Measurements from ENCODE around the gene GRAMD1A. TPM values are rescaled to one million over a fixed set of nuclear protein-coding genes. Genes with fewer than 3 reads are reported as not detected.
A peak's percentile ranks its signal among the peaks of the same experiment; 100 is the strongest.

Gene GRAMD1A
- polyA plus RNA-seq, 1 of the 3 experiments (the other 2 are of a cell fraction), result 81.9 TPM

- Histone ChIP-seq H3K4me2 (no peak overlapping the region), H3K4me1 (ENCODE audit: control insufficient read depth in 1 of 2, insufficient read depth in 2 of 2, low read depth in 1 of 2, low read length in 1 of 2) (peaks cover 0 to 14% of the 10 kb centered on the region in 2 experiments; a peak in 1 of 4 replicates), H3K9me2 (no peaks in the 10 kb centered on the region), H3K27ac (ENCODE audit: low read depth in 2 of 2, low read length in 1 of 2) (no peak overlapping the region), H3K36me3 (replicated peaks in 1 of 2; ENCODE audit: control insufficient read depth in 1 of 2, insufficient read depth in 2 of 2, low read length in 1 of 2) (no peaks in the 10 kb centered on the region), H3K9ac (no peak overlapping the region), H3F3A (replicated peaks; ENCODE audit: insufficient read depth) (no peaks in the 10 kb centered on the region), H3K79me2 (ENCODE audit: insufficient read depth) (no peaks in the 10 kb centered on the region), H3K27me3 (ENCODE audit: insufficient read depth) (no peaks in the 10 kb centered on the region), H2AFZ (ENCODE audit: low read depth) (no peak overlapping the region), H3K9me3 (no peaks in the 10 kb centered on the region), H4K20me1 (ENCODE audit: insufficient read depth) (no peaks in the 10 kb centered on the region), H3K4me3 (ENCODE audit: low read depth in 2 of 2, low read length in 1 of 2) (no peak overlapping the region)
- peak; percentile 42 for DNase-seq
- TF ChIP-seq GABPA (IDR thresholded peaks at IDR 0.05; ENCODE audit: low read depth) (no peak), RAD21 (IDR thresholded peaks at IDR 0.05; ENCODE audit: low read length) (no peak), NFIC (IDR thresholded peaks at IDR 0.05; ENCODE audit: borderline replicate concordance) (no peak), MAX (IDR thresholded peaks at IDR 0.05; ENCODE audit: low read depth) (no peak), FOXM1 (IDR thresholded peaks at IDR 0.05; ENCODE audit: low read depth) (no peak), POLR2AphosphoS5 (IDR thresholded peaks at IDR 0.05; ENCODE audit: low read depth, low read length) (no peak), TCF12 (IDR thresholded peaks at IDR 0.05) (no peak), RXRA (IDR thresholded peaks at IDR 0.05; ENCODE audit: borderline replicate concordance, low read depth) (no peak), FOSL2 (IDR thresholded peaks at IDR 0.05; ENCODE audit: borderline replicate concordance, low read depth) (no peak), TAF1 (IDR thresholded peaks at IDR 0.05; ENCODE audit: borderline replicate concordance, low read depth, low read length) (no peak), NRF1 (IDR thresholded peaks at IDR 0.05; ENCODE audit: low read depth, low read length) (no peak), RCOR1 (IDR thresholded peaks at IDR 0.05; ENCODE audit: low read length) (no peak)
- ChIA-PET CTCF (interaction anchor here (1.0 to 2.5 kb wide), 5 partner anchors 9 to 199 kb away, joined by 3 to 9 read pairs (median 3); no protein-coding TSS in a partner anchor), POLR2A (interaction anchor here (0.6 kb wide), 1 partner anchor 843 kb away, joined by 3 read pairs; no protein-coding TSS in a partner anchor)
- WGBS (ENCODE audit: low lambda C conversion rate), result 87% methylated on average over 13 of the region's 13 CpGs
Observed at GRCh38 chr19:35037716-35038622, 37.8 kb downstream of the GRAMD1A start.

- H3K9me2 ChIP-seq, result no peaks in the 10 kb centered on the region
- no peaks in the 10 kb centered on the region for H3F3A ChIP-seq (replicated peaks; ENCODE audit: insufficient read depth)
- H3K9ac ChIP-seq, result no peak overlapping the region
- WGBS (ENCODE audit: low lambda C conversion rate), result 80% methylated on average over 15 of the region's 17 CpGs
- ChIA-PET CTCF (interaction anchor here (1.0 to 2.5 kb wide), 4 partner anchors 8 to 200 kb away, joined by 3 to 9 read pairs (median 5); no protein-coding TSS in a partner anchor), POLR2A (interaction anchor here (0.6 kb wide), 1 partner anchor 842 kb away, joined by 3 read pairs; no protein-coding TSS in a partner anchor)
- H3K4me2 ChIP-seq, result no peak overlapping the region
- H3K4me3 ChIP-seq (ENCODE audit: low read depth in 2 of 2, low read length in 1 of 2), result no peak overlapping the region
- H2AFZ ChIP-seq (ENCODE audit: low read depth), result no peak overlapping the region
- H3K27ac ChIP-seq (ENCODE audit: low read depth in 2 of 2, low read length in 1 of 2), result no peak overlapping the region
- H3K36me3 ChIP-seq (replicated peaks in 1 of 2; ENCODE audit: control insufficient read depth in 1 of 2, insufficient read depth in 2 of 2, low read length in 1 of 2), result no peaks in the 10 kb centered on the region
- H3K4me1 ChIP-seq (ENCODE audit: control insufficient read depth in 1 of 2, insufficient read depth in 2 of 2, low read depth in 1 of 2, low read length in 1 of 2), result peaks cover 0 to 5% of the 10 kb centered on the region in 2 experiments; a peak in 1 of 4 replicates
- no peaks in the 10 kb centered on the region for H3K9me3 ChIP-seq
- no peaks in the 10 kb centered on the region for H4K20me1 ChIP-seq (ENCODE audit: insufficient read depth)
- peak; percentile 44 for DNase-seq
- H3K79me2 ChIP-seq (ENCODE audit: insufficient read depth), result no peaks in the 10 kb centered on the region
- TF ChIP-seq ELF1 (IDR thresholded peaks at IDR 0.05), result no peak
- no peak for TF ChIP-seq RXRA (IDR thresholded peaks at IDR 0.05; ENCODE audit: borderline replicate concordance, low read depth)
- no peak for TF ChIP-seq NRF1 (IDR thresholded peaks at IDR 0.05; ENCODE audit: low read depth, low read length)
- TF ChIP-seq TCF12 (IDR thresholded peaks at IDR 0.05), result no peak
- TF ChIP-seq RCOR1 (IDR thresholded peaks at IDR 0.05; ENCODE audit: low read length), result no peak
- TF ChIP-seq MEF2A (IDR thresholded peaks at IDR 0.05; ENCODE audit: borderline replicate concordance, low read depth), result no peak
- TF ChIP-seq REST (IDR thresholded peaks at IDR 0.05; ENCODE audit: low read depth, low read length), result no peak
- no peak for TF ChIP-seq RAD21 (IDR thresholded peaks at IDR 0.05; ENCODE audit: low read length)
- TF ChIP-seq CTCF (IDR thresholded peaks at IDR 0.05), result no peak
- H3K27me3 ChIP-seq (ENCODE audit: insufficient read depth), result no peaks in the 10 kb centered on the region
Observed at GRCh38 chr19:35038623-35039512, 38.7 kb downstream of the GRAMD1A start.

All from SK-N-SH (cell line).